HepG2 (cell line): ENCODE results near the gene DLL3. TPM values are rescaled to one million over a fixed set of nuclear protein-coding genes. Genes with fewer than 3 reads are reported as not detected.

Source experiments
- CEBPB ChIP-seq: IDR thresholded peaks from 2 replicates; pipeline ENCODE4 v1.6.1; 2011; ENCODE audit warnings: low read depth, low read length, improper control_type of control experiment, borderline replicate concordance
- CHCHD3 ChIP-seq: sonication (generic); formaldehyde crosslinking; IDR thresholded peaks from 2 replicates; pipeline ENCODE4 v1.8.0; 2022; ENCODE audit warnings: mild to moderate bottlenecking, missing genetic modification reagents, moderate library complexity
- KLF6 ChIP-seq: IDR thresholded peaks from 2 replicates; pipeline ENCODE4 v1.8.0; 2016; ENCODE audit warnings: missing biosample characterization, missing genetic modification reagents
- MED8 ChIP-seq: sonication (generic); formaldehyde crosslinking; IDR thresholded peaks from 2 replicates; pipeline ENCODE4 v1.8.1; 2023; ENCODE audit warnings: mild to moderate bottlenecking, missing genetic modification reagents; ENCODE audit not compliant: insufficient replicate concordance
- POLR2AphosphoS2 ChIP-seq: IDR thresholded peaks from 2 replicates; pipeline ENCODE4 v1.6.1; 2011; ENCODE audit warnings: low read depth, low read length, improper control_type of control experiment
- TEAD2 ChIP-seq: sonication (generic); formaldehyde crosslinking; IDR thresholded peaks from 2 replicates; pipeline ENCODE4 v1.9.0; 2021; ENCODE audit warnings: missing genetic modification reagents
- YEATS4 ChIP-seq: sonication (generic); formaldehyde crosslinking; IDR thresholded peaks from 2 replicates; pipeline ENCODE4 v1.4.0; 2020; ENCODE audit warnings: missing genetic modification reagents, borderline replicate concordance
- ZKSCAN1 ChIP-seq: fragments of 150-350 bp; IDR thresholded peaks from 2 replicates; pipeline ENCODE4 v1.6.1; 2014; ENCODE audit warnings: low read length
- ZNF547 ChIP-seq: sonication (generic); formaldehyde crosslinking; IDR thresholded peaks from 2 replicates; pipeline ENCODE4 v1.5.1; 2020; ENCODE audit warnings: mild to moderate bottlenecking, missing genetic modification reagents
- ZNF773 ChIP-seq: sonication (generic); formaldehyde crosslinking; IDR thresholded peaks from 2 replicates; pipeline ENCODE4 v1.4.0; 2020; ENCODE audit warnings: missing genetic modification reagents, borderline replicate concordance
- ZSCAN9 ChIP-seq: IDR thresholded peaks from 2 replicates; pipeline ENCODE4 v1.6.1; 2016; ENCODE audit warnings: borderline replicate concordance
- polyA plus RNA-seq, 8 experiments: library from polyadenylated mRNA; depleted of rRNA in 3 of 8; stranded (reverse) in 7 of 8; unstranded in 1 of 8; fragments of >200 nt; fragmentation: Illumina TruSeq in 4 of 8; extraction: Trizol in 4 of 8; gene quantifications; 2 replicates each; pipeline versions ENCODE4 v1.2.1 to v1.2.3, GENCODE V29; 2011 to 2016; ENCODE audit warnings: low read depth in 4 of 8, missing spikeins in 1 of 8, mixed read lengths in 1 of 8; ENCODE audit not compliant: insufficient read depth in 1 of 8
- total RNA-seq, 5 experiments: library from RNA; depleted of rRNA; stranded (reverse); fragments of >200 nt; fragmentation: Illumina TruSeq; extraction: Trizol; gene quantifications; 2 replicates each; pipeline ENCODE4 v1.2.3, GENCODE V29; 2016; ENCODE audit warnings: low read depth in 1 of 5
- TF ChIP-seq, protein P1 (sequence below): sonication (generic); formaldehyde crosslinking; IDR thresholded peaks from 2 replicates; pipeline ENCODE4 v1.5.0; 2020; ENCODE audit warnings: mild to moderate bottlenecking, missing genetic modification reagents
- TF ChIP-seq, protein P2 (sequence below): sonication (generic); formaldehyde crosslinking; IDR thresholded peaks from 2 replicates; pipeline ENCODE4 v1.9.0; 2021; ENCODE audit warnings: missing genetic modification reagents, mild to moderate bottlenecking, borderline replicate concordance
- TF ChIP-seq, protein P3 (sequence below): sonication (generic); formaldehyde crosslinking; IDR thresholded peaks from 2 replicates; pipeline ENCODE4 v1.4.0; 2020; ENCODE audit warnings: missing genetic modification reagents
- TF ChIP-seq, protein P4 (sequence below): sonication (generic); formaldehyde crosslinking; IDR thresholded peaks from 2 replicates; pipeline ENCODE4 v1.5.0; 2020; ENCODE audit warnings: mild to moderate bottlenecking, low read depth, missing genetic modification reagents, borderline replicate concordance
- TF ChIP-seq, protein P5 (sequence below): IDR thresholded peaks from 2 replicates; pipeline ENCODE4 v1.6.1; 2016
- TF ChIP-seq, protein P6 (sequence below): sonication (generic); formaldehyde crosslinking; IDR thresholded peaks from 2 replicates; pipeline ENCODE4 v1.4.0; 2020; ENCODE audit warnings: missing genetic modification reagents
- TF ChIP-seq, protein P7 (sequence below): sonication (generic); formaldehyde crosslinking; IDR thresholded peaks from 2 replicates; pipeline ENCODE4 v1.4.0; 2020; ENCODE audit warnings: missing genetic modification reagents, borderline replicate concordance

DLL3 gene
- total and polyA plus RNA-seq, 2 of the 13 experiments (the other 11 are each of a cell fraction or from before 2014, with no cell fraction given) = 0.35 to 0.55 TPM

DNA sequence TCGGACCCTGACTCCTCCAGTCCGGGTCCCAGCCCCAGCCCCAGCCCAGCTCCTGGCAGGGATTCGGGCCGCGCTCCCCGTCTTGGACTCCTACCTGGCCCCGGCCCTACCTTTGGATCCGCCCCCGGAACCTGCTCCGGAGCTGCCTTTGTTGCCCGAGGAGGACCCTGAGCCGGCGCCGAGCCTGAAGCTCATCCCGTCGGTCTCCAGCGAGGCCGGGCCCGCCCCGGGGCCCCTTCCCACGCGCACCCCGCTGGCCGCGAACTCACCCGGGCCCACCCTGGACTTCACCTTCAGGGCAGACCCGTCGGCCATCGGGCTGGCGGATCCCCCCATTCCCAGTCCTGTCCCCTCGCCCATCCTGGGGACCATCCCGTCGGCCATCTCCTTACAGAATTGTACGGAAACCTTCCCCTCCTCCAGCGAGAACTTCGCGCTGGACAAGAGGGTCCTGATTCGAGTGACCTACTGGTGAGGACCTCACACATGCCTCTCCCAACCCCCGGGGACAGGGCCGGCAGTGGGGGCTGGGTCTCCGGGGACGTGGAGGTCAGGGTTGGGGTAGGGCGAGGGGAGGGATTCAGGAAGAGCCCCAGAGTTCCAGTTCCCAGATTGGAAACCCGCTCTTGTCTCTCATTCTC lies 16.9 kb downstream of the DLL3 start (continued):
- TF ChIP-seq, protein P1, sequence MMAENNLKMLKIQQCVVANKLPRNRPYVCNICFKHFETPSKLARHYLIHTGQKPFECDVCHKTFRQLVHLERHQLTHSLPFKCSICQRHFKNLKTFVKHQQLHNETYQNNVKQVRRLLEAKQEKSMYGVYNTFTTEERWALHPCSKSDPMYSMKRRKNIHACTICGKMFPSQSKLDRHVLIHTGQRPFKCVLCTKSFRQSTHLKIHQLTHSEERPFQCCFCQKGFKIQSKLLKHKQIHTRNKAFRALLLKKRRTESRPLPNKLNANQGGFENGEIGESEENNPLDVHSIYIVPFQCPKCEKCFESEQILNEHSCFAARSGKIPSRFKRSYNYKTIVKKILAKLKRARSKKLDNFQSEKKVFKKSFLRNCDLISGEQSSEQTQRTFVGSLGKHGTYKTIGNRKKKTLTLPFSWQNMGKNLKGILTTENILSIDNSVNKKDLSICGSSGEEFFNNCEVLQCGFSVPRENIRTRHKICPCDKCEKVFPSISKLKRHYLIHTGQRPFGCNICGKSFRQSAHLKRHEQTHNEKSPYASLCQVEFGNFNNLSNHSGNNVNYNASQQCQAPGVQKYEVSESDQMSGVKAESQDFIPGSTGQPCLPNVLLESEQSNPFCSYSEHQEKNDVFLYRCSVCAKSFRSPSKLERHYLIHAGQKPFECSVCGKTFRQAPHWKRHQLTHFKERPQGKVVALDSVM = no peak
- TF ChIP-seq, protein P2, sequence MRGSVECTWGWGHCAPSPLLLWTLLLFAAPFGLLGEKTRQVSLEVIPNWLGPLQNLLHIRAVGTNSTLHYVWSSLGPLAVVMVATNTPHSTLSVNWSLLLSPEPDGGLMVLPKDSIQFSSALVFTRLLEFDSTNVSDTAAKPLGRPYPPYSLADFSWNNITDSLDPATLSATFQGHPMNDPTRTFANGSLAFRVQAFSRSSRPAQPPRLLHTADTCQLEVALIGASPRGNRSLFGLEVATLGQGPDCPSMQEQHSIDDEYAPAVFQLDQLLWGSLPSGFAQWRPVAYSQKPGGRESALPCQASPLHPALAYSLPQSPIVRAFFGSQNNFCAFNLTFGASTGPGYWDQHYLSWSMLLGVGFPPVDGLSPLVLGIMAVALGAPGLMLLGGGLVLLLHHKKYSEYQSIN = no peak
- TF ChIP-seq POLR2AphosphoS2 = no peak
- no peak for TF ChIP-seq CEBPB
- TF ChIP-seq, protein P3, sequence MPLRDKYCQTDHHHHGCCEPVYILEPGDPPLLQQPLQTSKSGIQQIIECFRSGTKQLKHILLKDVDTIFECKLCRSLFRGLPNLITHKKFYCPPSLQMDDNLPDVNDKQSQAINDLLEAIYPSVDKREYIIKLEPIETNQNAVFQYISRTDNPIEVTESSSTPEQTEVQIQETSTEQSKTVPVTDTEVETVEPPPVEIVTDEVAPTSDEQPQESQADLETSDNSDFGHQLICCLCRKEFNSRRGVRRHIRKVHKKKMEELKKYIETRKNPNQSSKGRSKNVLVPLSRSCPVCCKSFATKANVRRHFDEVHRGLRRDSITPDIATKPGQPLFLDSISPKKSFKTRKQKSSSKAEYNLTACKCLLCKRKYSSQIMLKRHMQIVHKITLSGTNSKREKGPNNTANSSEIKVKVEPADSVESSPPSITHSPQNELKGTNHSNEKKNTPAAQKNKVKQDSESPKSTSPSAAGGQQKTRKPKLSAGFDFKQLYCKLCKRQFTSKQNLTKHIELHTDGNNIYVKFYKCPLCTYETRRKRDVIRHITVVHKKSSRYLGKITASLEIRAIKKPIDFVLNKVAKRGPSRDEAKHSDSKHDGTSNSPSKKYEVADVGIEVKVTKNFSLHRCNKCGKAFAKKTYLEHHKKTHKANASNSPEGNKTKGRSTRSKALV (CRISPR knock-in tag) = no peak
- TF ChIP-seq, protein P4, sequence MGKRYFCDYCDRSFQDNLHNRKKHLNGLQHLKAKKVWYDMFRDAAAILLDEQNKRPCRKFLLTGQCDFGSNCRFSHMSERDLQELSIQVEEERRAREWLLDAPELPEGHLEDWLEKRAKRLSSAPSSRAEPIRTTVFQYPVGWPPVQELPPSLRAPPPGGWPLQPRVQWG = no peak
- TF ChIP-seq CHCHD3 (CRISPR knock-in tag) = no peak
- TF ChIP-seq, protein P5, sequence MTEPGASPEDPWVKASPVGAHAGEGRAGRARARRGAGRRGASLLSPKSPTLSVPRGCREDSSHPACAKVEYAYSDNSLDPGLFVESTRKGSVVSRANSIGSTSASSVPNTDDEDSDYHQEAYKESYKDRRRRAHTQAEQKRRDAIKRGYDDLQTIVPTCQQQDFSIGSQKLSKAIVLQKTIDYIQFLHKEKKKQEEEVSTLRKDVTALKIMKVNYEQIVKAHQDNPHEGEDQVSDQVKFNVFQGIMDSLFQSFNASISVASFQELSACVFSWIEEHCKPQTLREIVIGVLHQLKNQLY (CRISPR knock-in tag) = no peak
- TF ChIP-seq TEAD2 = no peak
- no peak for TF ChIP-seq ZSCAN9
- TF ChIP-seq, protein P6, sequence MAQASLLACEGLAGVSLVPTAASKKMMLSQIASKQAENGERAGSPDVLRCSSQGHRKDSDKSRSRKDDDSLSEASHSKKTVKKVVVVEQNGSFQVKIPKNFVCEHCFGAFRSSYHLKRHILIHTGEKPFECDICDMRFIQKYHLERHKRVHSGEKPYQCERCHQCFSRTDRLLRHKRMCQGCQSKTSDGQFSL (CRISPR knock-in tag) = no peak
- no peak for TF ChIP-seq ZNF773
- TF ChIP-seq ZKSCAN1 = no peak
- TF ChIP-seq, protein P7, sequence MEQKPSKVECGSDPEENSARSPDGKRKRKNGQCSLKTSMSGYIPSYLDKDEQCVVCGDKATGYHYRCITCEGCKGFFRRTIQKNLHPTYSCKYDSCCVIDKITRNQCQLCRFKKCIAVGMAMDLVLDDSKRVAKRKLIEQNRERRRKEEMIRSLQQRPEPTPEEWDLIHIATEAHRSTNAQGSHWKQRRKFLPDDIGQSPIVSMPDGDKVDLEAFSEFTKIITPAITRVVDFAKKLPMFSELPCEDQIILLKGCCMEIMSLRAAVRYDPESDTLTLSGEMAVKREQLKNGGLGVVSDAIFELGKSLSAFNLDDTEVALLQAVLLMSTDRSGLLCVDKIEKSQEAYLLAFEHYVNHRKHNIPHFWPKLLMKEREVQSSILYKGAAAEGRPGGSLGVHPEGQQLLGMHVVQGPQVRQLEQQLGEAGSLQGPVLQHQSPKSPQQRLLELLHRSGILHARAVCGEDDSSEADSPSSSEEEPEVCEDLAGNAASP (CRISPR knock-in tag) = no peak
- 0 out of 2 replicates have a peak, but pooled peaks have one; percentile 47 for TF ChIP-seq ZNF547 (CRISPR knock-in tag)
- no peak for TF ChIP-seq MED8 (CRISPR knock-in tag)
- TF ChIP-seq KLF6 (CRISPR knock-in tag) = no peak
- TF ChIP-seq YEATS4 (CRISPR knock-in tag) = no peak
